ENCODE measurements around the gene CD33. TPM values are rescaled to one million over a fixed set of nuclear protein-coding genes. Genes with fewer than 3 reads are reported as not detected.
A peak's percentile ranks its signal among the peaks of the same experiment; 100 is the strongest.
"Not testable (repeated sequence)": the region's sequence is repeated elsewhere in the genome, so short reads cannot be mapped to it uniquely, and the experiment has no call there.

Gene CD33
- 19.3 TPM for polyA plus RNA-seq (2013)

DNA sequence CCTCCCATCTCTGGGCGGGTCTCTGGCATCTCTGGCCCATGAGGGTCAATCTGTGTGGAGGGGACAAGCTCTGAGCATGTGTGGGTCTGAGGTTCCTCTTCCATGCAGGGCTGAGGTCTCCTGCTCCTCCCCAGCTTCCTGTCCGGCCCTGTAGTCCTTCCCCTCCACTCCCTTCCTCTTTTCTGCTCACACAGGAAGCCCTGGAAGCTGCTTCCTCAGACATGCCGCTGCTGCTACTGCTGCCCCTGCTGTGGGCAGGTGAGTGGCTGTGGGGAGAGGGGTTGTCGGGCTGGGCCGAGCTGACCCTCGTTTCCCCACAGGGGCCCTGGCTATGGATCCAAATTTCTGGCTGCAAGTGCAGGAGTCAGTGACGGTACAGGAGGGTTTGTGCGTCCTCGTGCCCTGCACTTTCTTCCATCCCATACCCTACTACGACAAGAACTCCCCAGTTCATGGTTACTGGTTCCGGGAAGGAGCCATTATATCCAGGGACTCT, at the start of gene CD33:
CD33 (plus strand) TSS at position 183 of the 496 bp plus-strand sequence; CDS start at position 222, 39 bp downstream.
- CTCF ChIA-PET = interaction anchor here (0.6 to 2.4 kb wide), 5 partner anchors 12 to 39 kb away, joined by 3 to 13 read pairs (median 5); no protein-coding TSS in a partner anchor
- POLR2A ChIA-PET = interaction anchor here (1.8 kb wide), 1 partner anchor 33 kb away, joined by 4 read pairs; no protein-coding TSS in a partner anchor

DNA sequence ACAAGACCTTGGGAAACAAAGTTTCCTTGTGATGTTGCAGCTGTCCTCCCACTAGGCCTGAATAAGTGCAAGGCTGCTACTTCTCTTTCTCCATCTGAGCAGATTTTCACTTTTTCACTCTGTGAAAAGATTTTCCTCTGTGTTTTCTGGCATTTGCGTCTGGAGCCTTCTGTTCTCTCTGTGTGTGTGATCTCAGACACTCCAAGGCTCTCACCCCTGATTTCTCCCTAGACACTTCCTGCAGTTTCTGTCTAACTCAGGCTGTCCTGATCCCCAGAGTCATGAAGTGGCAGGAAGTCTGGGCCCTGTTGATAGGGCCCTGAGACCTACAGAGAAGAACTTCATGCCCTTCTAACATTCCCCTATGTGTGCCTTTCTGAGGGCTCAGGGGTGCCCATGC, 45.6 kb upstream of the CD33 start:
- H3K36me3 ChIP-seq (ENCODE audit: control insufficient read depth in 4 of 4, insufficient read depth in 4 of 4, low read length in 3 of 4) = no peaks in the 10 kb centered on the region
- CTCF ChIA-PET = interaction anchor here (0.7 to 2.2 kb wide), 5 partner anchors 11 to 78 kb away, joined by 3 to 11 read pairs (median 3); no protein-coding TSS in a partner anchor
- DNase-seq = peak; percentile 57 to 83 (median 75)
- no peaks in the 10 kb centered on the region for H3K27me3 ChIP-seq (replicated peaks in 2 of 5; ENCODE audit: control insufficient read depth in 4 of 5, insufficient read depth in 5 of 5, low read length in 4 of 5)
- no peak overlapping the region for H3K27ac ChIP-seq (ENCODE audit: insufficient read depth in 1 of 2, low read depth in 1 of 2, low read length in 2 of 2, poor library complexity in 1 of 2, severe bottlenecking in 2 of 2)
- POLR2A ChIA-PET = no interaction called here
- no peak overlapping the region for H3K4me3 ChIP-seq (ENCODE audit: control insufficient read depth in 1 of 7, extremely low read depth in 1 of 7, insufficient read depth in 4 of 7, low read depth in 2 of 7, low read length in 6 of 7)
- no CpG with 5 or more reads among the region's 1 CpG for WGBS (ENCODE audit: insufficient coverage)
- H3K4me1 ChIP-seq (ENCODE audit: control extremely low read depth in 1 of 4, control insufficient read depth in 4 of 4, insufficient read depth in 4 of 4, low read length in 3 of 4) = peaks cover 0 to 40% (median 35%) of the 10 kb centered on the region in 4 experiments
- no peaks in the 10 kb centered on the region for H3K9me3 ChIP-seq (ENCODE audit: control extremely low read depth in 1 of 5, control insufficient read depth in 4 of 5, insufficient read depth in 2 of 5, low read depth in 1 of 5, low read length in 4 of 5)

More for the DNA sequence above, at the start of gene CD33:
- peak within 1 kb of the TSS in 1 of 2 experiments; percentile 51 for H3K27ac ChIP-seq (ENCODE audit: insufficient read depth in 1 of 2, low read depth in 1 of 2, low read length in 2 of 2, poor library complexity in 1 of 2, severe bottlenecking in 2 of 2)
- H3K27me3 ChIP-seq (replicated peaks in 2 of 5; ENCODE audit: control insufficient read depth in 4 of 5, insufficient read depth in 5 of 5, low read length in 4 of 5); H3K36me3 ChIP-seq (ENCODE audit: control insufficient read depth in 4 of 4, insufficient read depth in 4 of 4, low read length in 3 of 4); H3K9me3 ChIP-seq (ENCODE audit: control extremely low read depth in 1 of 5, control insufficient read depth in 4 of 5, insufficient read depth in 2 of 5, low read depth in 1 of 5, low read length in 4 of 5): not testable (repeated sequence)
- DNase-seq = peak; percentile 31 to 83 (median 70)
- 4% methylated on average over 4 of the region's 11 CpGs for WGBS (ENCODE audit: insufficient coverage)
- H3K4me3 ChIP-seq (ENCODE audit: control insufficient read depth in 1 of 7, extremely low read depth in 1 of 7, insufficient read depth in 4 of 7, low read depth in 2 of 7, low read length in 6 of 7) = peak within 1 kb of the TSS in 5 of 7 experiments; percentile 20 to 79 (median 47)
- peaks cover 15 to 62% (median 39%) of the 10 kb centered on the region in 4 experiments for H3K4me1 ChIP-seq (ENCODE audit: control extremely low read depth in 1 of 4, control insufficient read depth in 4 of 4, insufficient read depth in 4 of 4, low read length in 3 of 4)

DNA sequence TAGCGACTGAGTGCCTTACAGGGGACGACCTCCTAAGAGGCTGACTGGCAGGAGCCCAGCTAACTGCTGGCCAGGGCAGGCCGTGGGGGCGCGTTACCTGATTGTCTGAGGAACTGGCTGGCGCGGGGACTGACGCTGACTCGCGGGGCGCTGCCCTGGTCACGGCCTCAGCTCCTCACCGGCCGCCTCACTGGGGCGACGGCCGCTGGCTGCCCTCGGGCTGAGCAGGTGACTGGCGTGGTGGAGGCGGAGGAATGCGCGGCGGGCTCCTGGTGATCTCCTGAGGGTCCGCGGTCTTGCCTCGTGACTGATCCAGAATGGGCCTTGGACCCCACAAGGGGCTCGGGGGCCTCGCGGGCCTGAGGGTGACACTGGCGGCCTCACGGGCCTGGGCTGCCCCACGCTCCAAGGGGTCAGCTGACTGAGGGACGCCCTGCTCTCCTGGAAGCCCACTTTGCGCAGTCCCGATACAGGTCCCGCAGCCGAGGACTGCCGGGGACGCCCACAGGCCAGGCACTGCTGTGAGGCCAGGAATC, 43.4 kb upstream of the CD33 start:
- no peak for DNase-seq
- Histone ChIP-seq H3K9me3 (ENCODE audit: control extremely low read depth in 1 of 5, control insufficient read depth in 4 of 5, insufficient read depth in 2 of 5, low read depth in 1 of 5, low read length in 4 of 5) (no peaks in the 10 kb centered on the region), H3K4me1 (ENCODE audit: control extremely low read depth in 1 of 4, control insufficient read depth in 4 of 4, insufficient read depth in 4 of 4, low read length in 3 of 4) (peaks cover 0 to 59% (median 49%) of the 10 kb centered on the region in 4 experiments), H3K27me3 (replicated peaks in 2 of 5; ENCODE audit: control insufficient read depth in 4 of 5, insufficient read depth in 5 of 5, low read length in 4 of 5) (no peaks in the 10 kb centered on the region), H3K27ac (ENCODE audit: insufficient read depth in 1 of 2, low read depth in 1 of 2, low read length in 2 of 2, poor library complexity in 1 of 2, severe bottlenecking in 2 of 2) (no peak overlapping the region), H3K4me3 (ENCODE audit: control insufficient read depth in 1 of 7, extremely low read depth in 1 of 7, insufficient read depth in 4 of 7, low read depth in 2 of 7, low read length in 6 of 7) (peak overlapping the region in 1 of 7 experiments; percentile 10), H3K36me3 (ENCODE audit: control insufficient read depth in 4 of 4, insufficient read depth in 4 of 4, low read length in 3 of 4) (no peaks in the 10 kb centered on the region)
- ChIA-PET CTCF (interaction anchor here (1.0 kb wide), 1 partner anchor 78 kb away, joined by 4 read pairs; no protein-coding TSS in a partner anchor), POLR2A (no interaction called here)
- 98% methylated on average over 31 of the region's 39 CpGs for WGBS (ENCODE audit: insufficient coverage)

DNA sequence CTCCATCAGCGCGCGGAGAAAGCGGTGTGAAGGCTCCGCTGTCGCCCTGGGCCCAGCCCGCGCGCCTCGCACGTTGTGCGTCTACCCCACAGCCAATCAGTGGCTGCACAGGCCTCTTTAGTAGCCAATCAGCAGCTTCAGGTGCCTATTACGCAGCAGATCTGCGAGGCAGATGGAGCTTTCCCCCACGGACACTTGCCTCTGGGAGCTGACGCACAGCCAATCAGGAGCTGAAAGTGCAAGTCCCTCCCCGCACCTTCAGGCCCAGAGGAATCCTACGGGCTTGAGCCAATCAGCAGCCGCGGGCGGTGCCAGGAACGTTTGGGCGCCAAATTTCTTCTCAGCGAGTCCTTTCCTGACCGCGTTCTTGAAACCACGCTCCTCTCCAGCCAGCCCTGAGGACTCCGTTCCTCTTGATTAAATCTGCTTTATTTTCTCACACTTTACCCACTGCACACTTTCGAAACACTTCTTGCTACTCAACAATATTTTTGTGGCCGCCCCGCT, 42.9 kb upstream of the CD33 start:
- 73% methylated on average over 28 of the region's 31 CpGs for WGBS (ENCODE audit: insufficient coverage)
- Histone ChIP-seq H3K27me3 (replicated peaks in 2 of 5; ENCODE audit: control insufficient read depth in 4 of 5, insufficient read depth in 5 of 5, low read length in 4 of 5) (no peaks in the 10 kb centered on the region), H3K27ac (ENCODE audit: insufficient read depth in 1 of 2, low read depth in 1 of 2, low read length in 2 of 2, poor library complexity in 1 of 2, severe bottlenecking in 2 of 2) (no peak overlapping the region), H3K4me1 (ENCODE audit: control extremely low read depth in 1 of 4, control insufficient read depth in 4 of 4, insufficient read depth in 4 of 4, low read length in 3 of 4) (peaks cover 0 to 62% (median 50%) of the 10 kb centered on the region in 4 experiments), H3K36me3 (ENCODE audit: control insufficient read depth in 4 of 4, insufficient read depth in 4 of 4, low read length in 3 of 4) (no peaks in the 10 kb centered on the region), H3K9me3 (ENCODE audit: control extremely low read depth in 1 of 5, control insufficient read depth in 4 of 5, insufficient read depth in 2 of 5, low read depth in 1 of 5, low read length in 4 of 5) (no peaks in the 10 kb centered on the region), H3K4me3 (ENCODE audit: control insufficient read depth in 1 of 7, extremely low read depth in 1 of 7, insufficient read depth in 4 of 7, low read depth in 2 of 7, low read length in 6 of 7) (peak overlapping the region in 3 of 7 experiments; percentile 10 to 33 (median 26))
- DNase-seq = peak; percentile 14 to 46 (median 37)
- CTCF ChIA-PET = interaction anchor here (1.0 kb wide), 1 partner anchor 77 kb away, joined by 4 read pairs; no protein-coding TSS in a partner anchor
- POLR2A ChIA-PET = no interaction called here

DNA sequence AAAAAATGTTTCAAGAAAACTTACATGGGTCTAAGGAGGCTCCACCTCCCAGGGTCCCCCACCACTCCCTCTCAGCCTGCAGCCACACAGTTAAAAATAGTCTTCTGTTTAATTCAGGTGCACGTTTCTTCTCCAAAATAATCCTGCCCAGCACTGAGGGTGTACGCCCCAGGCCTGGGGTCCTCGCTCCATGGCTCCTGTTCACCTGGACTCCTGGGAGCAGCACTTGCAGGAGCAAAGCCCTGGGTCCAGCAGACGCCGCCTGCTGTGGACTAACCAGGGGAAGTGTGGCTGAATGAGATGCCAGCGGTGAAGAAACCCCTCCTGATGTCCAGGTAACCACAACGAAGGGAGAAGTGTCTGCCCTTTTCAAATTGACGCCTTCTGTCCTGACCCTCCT, 41.3 kb upstream of the CD33 start:
- H3K36me3 ChIP-seq (ENCODE audit: control insufficient read depth in 4 of 4, insufficient read depth in 4 of 4, low read length in 3 of 4) = no peaks in the 10 kb centered on the region
- ChIA-PET POLR2A (no interaction called here), CTCF (no interaction called here)
- H3K4me3 ChIP-seq (ENCODE audit: control insufficient read depth in 1 of 7, extremely low read depth in 1 of 7, insufficient read depth in 4 of 7, low read depth in 2 of 7, low read length in 6 of 7) = no peak overlapping the region
- no peak overlapping the region for H3K27ac ChIP-seq (ENCODE audit: insufficient read depth in 1 of 2, low read depth in 1 of 2, low read length in 2 of 2, poor library complexity in 1 of 2, severe bottlenecking in 2 of 2)
- H3K4me1 ChIP-seq (ENCODE audit: control extremely low read depth in 1 of 4, control insufficient read depth in 4 of 4, insufficient read depth in 4 of 4, low read length in 3 of 4) = peaks cover 0 to 61% (median 49%) of the 10 kb centered on the region in 4 experiments
- no peak for DNase-seq
- no peaks in the 10 kb centered on the region for H3K9me3 ChIP-seq (ENCODE audit: control extremely low read depth in 1 of 5, control insufficient read depth in 4 of 5, insufficient read depth in 2 of 5, low read depth in 1 of 5, low read length in 4 of 5)
- WGBS (ENCODE audit: insufficient coverage) = 81% methylated on average over 8 of the region's 8 CpGs
- H3K27me3 ChIP-seq (replicated peaks in 2 of 5; ENCODE audit: control insufficient read depth in 4 of 5, insufficient read depth in 5 of 5, low read length in 4 of 5) = no peaks in the 10 kb centered on the region

DNA sequence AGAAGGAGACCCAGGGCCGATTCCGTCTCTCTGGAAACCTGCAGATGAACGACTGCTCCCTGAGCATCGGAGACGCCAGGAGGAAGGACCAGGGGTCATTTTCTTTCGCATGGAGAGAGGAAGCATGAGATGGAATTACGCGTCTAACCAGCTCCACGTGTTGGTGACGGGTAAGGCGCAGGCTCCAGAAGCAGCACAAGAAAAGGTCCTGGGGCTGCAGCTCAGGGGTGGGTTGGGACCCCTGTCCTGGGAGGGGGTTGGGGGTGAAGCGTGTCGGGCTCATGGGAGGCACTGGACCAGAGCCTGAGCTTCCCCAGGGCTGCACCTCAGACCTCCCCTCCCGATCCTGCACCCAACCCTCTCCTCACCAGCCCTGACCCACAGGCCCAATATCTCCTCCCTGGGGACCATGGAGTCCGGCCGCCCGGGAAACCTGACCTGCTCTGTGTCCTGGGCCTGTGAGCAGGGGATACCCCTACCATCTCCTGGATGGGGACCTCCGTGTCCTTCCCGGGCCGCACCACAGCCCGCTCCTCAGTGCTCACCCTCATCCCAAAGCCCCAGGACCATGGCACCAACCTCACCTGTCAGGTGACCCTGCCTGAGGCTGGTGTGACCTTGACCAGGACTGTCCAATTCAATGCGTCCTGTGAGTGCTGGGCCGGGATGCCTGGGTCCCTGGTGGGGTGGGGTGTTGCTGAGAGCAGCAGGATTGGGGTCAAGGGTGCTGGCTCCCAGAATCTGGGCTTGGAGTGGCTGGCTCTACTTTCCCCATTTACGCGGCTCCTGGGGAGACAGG, 39.6 kb upstream of the CD33 start:
- POLR2A ChIA-PET = no interaction called here
- Histone ChIP-seq H3K27me3 (replicated peaks in 2 of 5; ENCODE audit: control insufficient read depth in 4 of 5, insufficient read depth in 5 of 5, low read length in 4 of 5) (no peaks in the 10 kb centered on the region), H3K4me3 (ENCODE audit: control insufficient read depth in 1 of 7, extremely low read depth in 1 of 7, insufficient read depth in 4 of 7, low read depth in 2 of 7, low read length in 6 of 7) (no peak overlapping the region)

More for the DNA sequence above, 39.6 kb upstream of the CD33 start:
- CTCF ChIA-PET = interaction anchor here (1.4 kb wide), 1 partner anchor 40 kb away, joined by 4 read pairs; the partner anchor contains the start of gene CD33
- 98% methylated on average over 22 of the region's 25 CpGs for WGBS (ENCODE audit: insufficient coverage)
- Histone ChIP-seq H3K36me3 (ENCODE audit: control insufficient read depth in 4 of 4, insufficient read depth in 4 of 4, low read length in 3 of 4) (no peaks in the 10 kb centered on the region), H3K4me1 (ENCODE audit: control extremely low read depth in 1 of 4, control insufficient read depth in 4 of 4, insufficient read depth in 4 of 4, low read length in 3 of 4) (peaks cover 0 to 47% (median 36%) of the 10 kb centered on the region in 4 experiments), H3K9me3 (ENCODE audit: control extremely low read depth in 1 of 5, control insufficient read depth in 4 of 5, insufficient read depth in 2 of 5, low read depth in 1 of 5, low read length in 4 of 5) (no peaks in the 10 kb centered on the region), H3K27ac (ENCODE audit: insufficient read depth in 1 of 2, low read depth in 1 of 2, low read length in 2 of 2, poor library complexity in 1 of 2, severe bottlenecking in 2 of 2) (no peak overlapping the region)
- DNase-seq = no peak
